ENCODE results near the gene ILF2. TPM values are rescaled to one million over a fixed set of nuclear protein-coding genes. Genes with fewer than 3 reads are reported as not detected.
"Not testable (repeated sequence)": the region's sequence is repeated elsewhere in the genome, so short reads cannot be mapped to it uniquely, and the experiment has no call there.

The ILF2 gene
- total RNA-seq, 4 donors from 2014 or later: 52.1 to 99.2 (median 79.3) TPM

- 70 to 80% methylated on average over 3 to 6 of the region's 6 CpGs for WGBS, 2 donors (ENCODE audit: low coverage in 1 of 2)
- peak overlapping the region in 2 of 4 donors; percentile 85 to 90 for H3K27ac ChIP-seq
These were observed 1.2 kb downstream of the ILF2 start for GRCh38 chr1:153669606-153670005.

GRCh38 chr1:153668672-153669071 lies 2.1 kb downstream of the ILF2 start:
- not testable (repeated sequence) for H3K27ac ChIP-seq, H3K9me3 ChIP-seq, H3K4me3 ChIP-seq, ATAC-seq, H3K27me3 ChIP-seq
- Histone ChIP-seq H3K4me1 (peaks cover 0 to 32% (median 5%) of the 10 kb centered on the region in 3 donors), H3K36me3 (peaks cover 9 to 57% of the 10 kb centered on the region in 2 donors)
- WGBS, 2 donors (ENCODE audit: low coverage in 1 of 2): 100% methylated on average over 2 of the region's 8 CpGs; no CpG with 5 or more reads in 1 of the 2 donors

More at GRCh38 chr1:153669606-153670005, 1.2 kb downstream of the ILF2 start:
- H3K4me1 ChIP-seq: peaks cover 0 to 32% (median 5%) of the 10 kb centered on the region in 3 donors
- no peaks in the 10 kb centered on the region for H3K27me3 ChIP-seq
- no peak for TF ChIP-seq POLR2AphosphoS5 (IDR thresholded peaks at IDR 0.05)
- TF ChIP-seq EP300 (IDR thresholded peaks at IDR 0.05): no peak
- TF ChIP-seq CTCF (IDR thresholded peaks at IDR 0.05): no peak
- no peak for TF ChIP-seq POLR2A (IDR thresholded peaks at IDR 0.05)
- no peaks in the 10 kb centered on the region for H3K9me3 ChIP-seq
- no peak for ATAC-seq
- H3K4me3 ChIP-seq: peak overlapping the region in 1 of 2 donors; percentile 80
- peaks cover 9 to 48% of the 10 kb centered on the region in 2 donors for H3K36me3 ChIP-seq

- no peaks in the 10 kb centered on the region for H3K9me3 ChIP-seq
- TF ChIP-seq POLR2AphosphoS5 (IDR thresholded peaks at IDR 0.05) (no peak), CTCF (IDR thresholded peaks at IDR 0.05) (no peak), EP300 (IDR thresholded peaks at IDR 0.05) (no peak), POLR2A (IDR thresholded peaks at IDR 0.05) (no peak)
- no peak overlapping the region for H3K4me3 ChIP-seq
- no peaks in the 10 kb centered on the region for H3K27me3 ChIP-seq
- no peak for ATAC-seq
- no peak overlapping the region for H3K27ac ChIP-seq
- H3K4me1 ChIP-seq: peaks cover 0 to 32% (median 5%) of the 10 kb centered on the region in 3 donors
- H3K36me3 ChIP-seq: peaks cover 9 to 70% of the 10 kb centered on the region in 2 donors
- 76 to 82% methylated on average over 4 of the region's 4 CpGs for WGBS, 2 donors (ENCODE audit: low coverage in 1 of 2)
These were observed 3.4 kb downstream of the ILF2 start for GRCh38 chr1:153667439-153667838.

- peaks cover 9 to 87% of the 10 kb centered on the region in 2 donors for H3K36me3 ChIP-seq
- H3K4me1 ChIP-seq: peaks cover 0 to 18% (median 8%) of the 10 kb centered on the region in 3 donors
- ATAC-seq: no peak
- TF ChIP-seq EP300 (IDR thresholded peaks at IDR 0.05) (no peak), CTCF (IDR thresholded peaks at IDR 0.05) (no peak), POLR2AphosphoS5 (IDR thresholded peaks at IDR 0.05) (no peak)
- no peaks in the 10 kb centered on the region for H3K27me3 ChIP-seq
- 77 to 91% methylated on average over 4 to 5 of the region's 5 CpGs for WGBS, 2 donors (ENCODE audit: low coverage in 1 of 2)
- H3K4me3 ChIP-seq: no peak overlapping the region
- no peaks in the 10 kb centered on the region for H3K9me3 ChIP-seq
- H3K27ac ChIP-seq: no peak overlapping the region
These were observed 7.6 kb downstream of the ILF2 start for GRCh38 chr1:153663211-153663610.

GRCh38 chr1:153662269-153662668 lies 8.5 kb downstream of the ILF2 start:
- Histone ChIP-seq H3K27me3 (no peaks in the 10 kb centered on the region), H3K27ac (no peak overlapping the region), H3K4me1 (peaks cover 0 to 14% (median 8%) of the 10 kb centered on the region in 3 donors), H3K36me3 (peaks cover 9 to 78% of the 10 kb centered on the region in 2 donors), H3K4me3 (no peak overlapping the region), H3K9me3 (no peaks in the 10 kb centered on the region)
- TF ChIP-seq CTCF (IDR thresholded peaks at IDR 0.05) (no peak), POLR2AphosphoS5 (IDR thresholded peaks at IDR 0.05) (no peak), EP300 (IDR thresholded peaks at IDR 0.05) (no peak), POLR2A (IDR thresholded peaks at IDR 0.05) (no peak)
- 41 to 62% methylated on average over 2 of the region's 2 CpGs for WGBS, 2 donors (ENCODE audit: low coverage in 1 of 2)
- no peak for ATAC-seq

All from gastroesophageal sphincter (tissue), 4 donors.